ENCODE measurements around the gene RMI1. TPM values are rescaled to one million over a fixed set of nuclear protein-coding genes. Genes with fewer than 3 reads are reported as not detected.
"Not testable (repeated sequence)": the region's sequence is repeated elsewhere in the genome, so short reads cannot be mapped to it uniquely, and the experiment has no call there.

RMI1 gene
- total and polyA plus RNA-seq, 2 experiments from 2014 or later, result 4.2 to 5.8 TPM

DNA sequence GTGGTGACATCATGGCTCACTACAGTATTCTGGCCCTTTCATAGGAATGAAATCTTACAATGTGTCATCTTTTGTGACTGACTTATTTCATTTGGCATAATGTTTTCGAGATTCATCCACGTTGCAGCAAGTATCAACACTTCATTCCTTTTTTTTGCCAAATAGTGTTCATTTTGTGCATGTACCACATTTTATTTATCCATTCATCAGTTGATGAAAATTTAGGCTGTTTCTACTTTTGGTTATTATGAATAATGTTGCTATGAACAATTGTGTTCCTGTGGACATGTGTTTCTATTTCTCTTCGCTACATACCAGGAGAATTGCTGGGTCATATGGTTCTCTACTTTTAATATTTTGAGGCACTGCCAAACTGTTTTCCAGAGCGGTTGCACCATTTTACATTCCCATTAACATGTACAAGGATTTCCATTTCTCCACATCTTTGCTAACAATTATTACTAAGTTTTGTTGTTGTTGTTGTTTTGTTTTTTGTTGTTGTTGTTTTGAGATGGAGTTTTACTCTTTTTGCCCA, 43.5 kb downstream of the RMI1 start:
- H3K79me2 ChIP-seq, result no peaks in the 10 kb centered on the region
- H3K27ac ChIP-seq, result no peak overlapping the region
- no peaks in the 10 kb centered on the region for H3K27me3 ChIP-seq
- no peak overlapping the region for H3K4me3 ChIP-seq
- H3K9me2 ChIP-seq (replicated peaks; ENCODE audit: insufficient read depth), result no peaks in the 10 kb centered on the region
- no peak overlapping the region for H2AFZ ChIP-seq
- no peaks in the 10 kb centered on the region for H4K20me1 ChIP-seq (ENCODE audit: insufficient read depth, poor library complexity, severe bottlenecking)
- H3K4me2 ChIP-seq, result no peak overlapping the region
- DNase-seq (ENCODE audit: low spot score), result no peak
- WGBS (ENCODE audit: low lambda C conversion rate, missing lambda C conversion rate), result 93% methylated on average over 4 of the region's 4 CpGs
- H3K4me1 ChIP-seq (ENCODE audit: insufficient read depth), result no peaks in the 10 kb centered on the region
- no peaks in the 10 kb centered on the region for H3K36me3 ChIP-seq (replicated peaks; ENCODE audit: insufficient read depth, low read depth)
- no peak for TF ChIP-seq EZH2 (IDR thresholded peaks at IDR 0.05; ENCODE audit: borderline replicate concordance)
- no peak for TF ChIP-seq EZH2phosphoT487 (IDR thresholded peaks at IDR 0.05; ENCODE audit: low read depth, severe bottlenecking, unreplicated experiment)
- TF ChIP-seq CTCF (IDR thresholded peaks at IDR 0.05; ENCODE audit: poor library complexity), result no peak
- no peaks in the 10 kb centered on the region for H3K9me3 ChIP-seq (ENCODE audit: low read depth)

DNA sequence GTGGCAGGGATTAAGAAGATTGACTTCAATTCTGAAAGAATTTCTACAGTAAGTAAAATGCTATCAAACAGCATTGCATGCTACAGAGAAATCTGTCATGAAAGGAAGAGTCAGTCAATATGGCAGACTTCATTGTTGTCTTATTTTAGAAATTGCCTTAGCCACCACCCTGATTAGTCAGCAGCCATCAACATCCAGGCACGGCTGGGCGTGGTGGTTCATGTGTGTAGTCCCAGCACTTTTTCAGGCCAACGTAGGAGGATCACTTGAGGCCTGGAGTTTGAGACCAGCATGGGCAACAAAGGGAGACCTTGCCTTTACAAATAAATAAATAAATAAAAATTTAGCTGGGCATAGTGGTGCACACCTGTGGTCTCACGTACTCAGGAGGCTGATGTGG, 46.6 kb downstream of the RMI1 start:
- Histone ChIP-seq H3K9me3 (ENCODE audit: low read depth) (no peaks in the 10 kb centered on the region), H3K27ac (no peak overlapping the region), H3K4me1 (ENCODE audit: insufficient read depth) (no peaks in the 10 kb centered on the region), H2AFZ (no peak overlapping the region), H3K79me2 (no peaks in the 10 kb centered on the region), H3K4me2 (no peak overlapping the region), H3K36me3 (replicated peaks; ENCODE audit: insufficient read depth, low read depth) (no peaks in the 10 kb centered on the region), H3K4me3 (no peak overlapping the region), H3K9me2 (replicated peaks; ENCODE audit: insufficient read depth) (no peaks in the 10 kb centered on the region), H3K27me3 (no peaks in the 10 kb centered on the region), H4K20me1 (ENCODE audit: insufficient read depth, poor library complexity, severe bottlenecking) (no peaks in the 10 kb centered on the region)
- no peak for DNase-seq (ENCODE audit: low spot score)
- TF ChIP-seq CTCF (IDR thresholded peaks at IDR 0.05; ENCODE audit: poor library complexity) (no peak), EZH2 (IDR thresholded peaks at IDR 0.05; ENCODE audit: borderline replicate concordance) (no peak), EZH2phosphoT487 (IDR thresholded peaks at IDR 0.05; ENCODE audit: low read depth, severe bottlenecking, unreplicated experiment) (no peak)
- WGBS (ENCODE audit: low lambda C conversion rate, missing lambda C conversion rate), result 91% methylated on average over 4 of the region's 4 CpGs

DNA sequence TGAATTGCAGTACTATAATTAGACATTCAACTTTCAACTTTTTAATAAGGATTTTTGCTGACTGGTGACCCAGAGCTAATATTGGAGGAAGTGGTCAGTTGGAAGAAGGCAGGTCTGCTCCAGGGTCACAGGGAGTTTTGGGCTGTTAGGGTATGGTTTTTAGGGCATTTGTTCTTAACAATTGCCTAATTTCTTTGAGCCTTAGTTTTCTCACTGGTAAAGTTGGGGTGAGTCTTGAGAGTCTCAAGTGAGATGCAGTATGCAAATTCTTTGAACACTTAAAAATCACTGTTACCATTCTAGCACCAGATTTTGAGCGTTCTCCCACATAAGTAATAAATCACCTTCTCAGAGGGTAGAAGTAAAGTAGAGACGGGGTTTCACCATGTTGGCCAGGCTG, 50.9 kb downstream of the RMI1 start:
- H2AFZ ChIP-seq, result no peak overlapping the region
- H3K4me3 ChIP-seq, result no peak overlapping the region
- no peak overlapping the region for H3K27ac ChIP-seq
- H3K9me3 ChIP-seq (ENCODE audit: low read depth), result no peaks in the 10 kb centered on the region
- no peaks in the 10 kb centered on the region for H3K79me2 ChIP-seq
- no peaks in the 10 kb centered on the region for H4K20me1 ChIP-seq (ENCODE audit: insufficient read depth, poor library complexity, severe bottlenecking)
- no peak for DNase-seq (ENCODE audit: low spot score)
- no peak overlapping the region for H3K4me2 ChIP-seq
- H3K9me2 ChIP-seq (replicated peaks; ENCODE audit: insufficient read depth), result no peaks in the 10 kb centered on the region
- WGBS (ENCODE audit: low lambda C conversion rate, missing lambda C conversion rate), result 91% methylated on average over 2 of the region's 2 CpGs
- H3K27me3 ChIP-seq, result no peaks in the 10 kb centered on the region
- no peaks in the 10 kb centered on the region for H3K36me3 ChIP-seq (replicated peaks; ENCODE audit: insufficient read depth, low read depth)
- no peaks in the 10 kb centered on the region for H3K4me1 ChIP-seq (ENCODE audit: insufficient read depth)
- no peak for TF ChIP-seq EZH2 (IDR thresholded peaks at IDR 0.05; ENCODE audit: borderline replicate concordance)
- TF ChIP-seq CTCF (IDR thresholded peaks at IDR 0.05; ENCODE audit: poor library complexity), result no peak
- TF ChIP-seq EZH2phosphoT487 (IDR thresholded peaks at IDR 0.05; ENCODE audit: low read depth, severe bottlenecking, unreplicated experiment), result no peak

DNA sequence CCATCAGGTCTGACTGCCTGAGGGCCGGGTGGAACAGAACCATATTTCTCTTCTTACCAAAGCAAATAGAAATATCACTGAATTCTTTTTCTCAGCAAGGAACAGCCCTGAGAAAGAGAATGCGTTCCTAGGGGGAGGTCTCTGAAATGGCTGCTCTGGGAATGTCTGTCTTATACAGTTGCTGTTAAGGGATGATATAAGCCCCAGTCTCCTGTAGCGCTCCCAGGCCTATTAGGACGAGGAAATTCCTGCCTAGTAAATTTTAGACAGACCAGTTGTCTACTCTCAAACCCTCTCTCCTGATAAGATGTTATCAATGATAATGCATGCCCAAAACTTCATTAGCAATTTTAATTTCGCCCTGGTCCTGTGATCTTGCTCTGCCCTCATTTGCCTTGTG, 61.3 kb downstream of the RMI1 start:
- H3K9me2 ChIP-seq (replicated peaks; ENCODE audit: insufficient read depth); H3K4me1 ChIP-seq (ENCODE audit: insufficient read depth); H3K27me3 ChIP-seq; H3K79me2 ChIP-seq; H3K4me2 ChIP-seq; H4K20me1 ChIP-seq (ENCODE audit: insufficient read depth, poor library complexity, severe bottlenecking); H2AFZ ChIP-seq; H3K4me3 ChIP-seq; H3K36me3 ChIP-seq (replicated peaks; ENCODE audit: insufficient read depth, low read depth); H3K9me3 ChIP-seq (ENCODE audit: low read depth); DNase-seq (ENCODE audit: low spot score); H3K27ac ChIP-seq: not testable (repeated sequence)
- 82% methylated on average over 5 of the region's 5 CpGs for WGBS (ENCODE audit: low lambda C conversion rate, missing lambda C conversion rate)
